ENCODE results near the gene PUM1. TPM values are rescaled to one million over a fixed set of nuclear protein-coding genes. Genes with fewer than 3 reads are reported as not detected.

Gene PUM1
- total RNA-seq, 1 experiment from 2014 or later = 109 TPM

- no peak overlapping the region for H3K27ac ChIP-seq (ENCODE audit: low read length)
- ChIA-PET CTCF (interaction anchor here (0.9 kb wide), 1 partner anchor 188 kb away, joined by 3 read pairs; no protein-coding TSS in a partner anchor), POLR2A (no interaction called here)
- peaks cover 27% of the 10 kb centered on the region for H3K4me1 ChIP-seq (ENCODE audit: control insufficient read depth, insufficient read depth, low read length)
- BruUV-seq (replicated peaks) = no TSS peak
- DNase-seq (ENCODE audit: low read depth, low spot score) = no peak
- TF ChIP-seq SIN3A (IDR thresholded peaks at IDR 0.05; ENCODE audit: borderline replicate concordance, insufficient read depth, low read depth, low read length) = no peak
- no peak for TF ChIP-seq REST (IDR thresholded peaks at IDR 0.05; ENCODE audit: insufficient read depth in 1 of 2, low read depth in 2 of 2, low read length in 1 of 2)
- no peak for TF ChIP-seq TCF7L2 (IDR thresholded peaks at IDR 0.05; ENCODE audit: low read depth, low read length)
- no peak for TF ChIP-seq CTCF (IDR thresholded peaks at IDR 0.05)
- no peak for TF ChIP-seq POLR2AphosphoS5 (IDR thresholded peaks at IDR 0.05; ENCODE audit: low read depth, low read length)
- in situ Hi-C loops (cut with HindIII; ENCODE audit: low pct_unique_long_range_greater_than_20kb, low sequenced_read_pairs) (loop anchor here (25.0 kb wide), 1 partner anchor 94 kb away; no protein-coding TSS in a partner anchor), intact Hi-C loops (cut with micrococcal nuclease; ENCODE audit: unreplicated experiment) (no loop called here)
- H3K4me3 ChIP-seq (ENCODE audit: low read depth in 2 of 2, low read length in 2 of 2) = no peak overlapping the region
- H3K36me3 ChIP-seq (ENCODE audit: control insufficient read depth, insufficient read depth, low read length) = no peaks in the 10 kb centered on the region
- no peaks in the 10 kb centered on the region for H3K27me3 ChIP-seq (ENCODE audit: control insufficient read depth, insufficient read depth, low read length)
- H3K9me3 ChIP-seq (ENCODE audit: control insufficient read depth, insufficient read depth, low read depth, low read length) = no peaks in the 10 kb centered on the region
- no peak for ATAC-seq
These were observed 159.4 kb downstream of the PUM1 start for GRCh38 chr1:30905916-30906620.

GRCh38 chr1:30905403-30905802, 160.1 kb downstream of the PUM1 start:
- POLR2A ChIA-PET = no interaction called here

More at GRCh38 chr1:30905403-30905802, 160.1 kb downstream of the PUM1 start:
- Histone ChIP-seq H3K4me3 (ENCODE audit: low read depth in 2 of 2, low read length in 2 of 2) (no peak overlapping the region), H3K27ac (ENCODE audit: low read length) (no peak overlapping the region), H3K4me1 (ENCODE audit: control insufficient read depth, insufficient read depth, low read length) (peaks cover 27% of the 10 kb centered on the region), H3K36me3 (ENCODE audit: control insufficient read depth, insufficient read depth, low read length) (no peaks in the 10 kb centered on the region), H3K27me3 (ENCODE audit: control insufficient read depth, insufficient read depth, low read length) (no peaks in the 10 kb centered on the region), H3K9me3 (ENCODE audit: control insufficient read depth, insufficient read depth, low read depth, low read length) (no peaks in the 10 kb centered on the region)
- intact Hi-C loops (cut with micrococcal nuclease; ENCODE audit: unreplicated experiment) = no loop called here
- CTCF ChIA-PET = interaction anchor here (0.9 kb wide), 1 partner anchor 187 kb away, joined by 3 read pairs; no protein-coding TSS in a partner anchor
- no peak for ATAC-seq
- no peak for DNase-seq (ENCODE audit: low read depth, low spot score)
- in situ Hi-C loops (cut with HindIII; ENCODE audit: low pct_unique_long_range_greater_than_20kb, low sequenced_read_pairs) = loop anchor here (25.0 kb wide), 1 partner anchor 93 kb away; no protein-coding TSS in a partner anchor
- no peak for TF ChIP-seq TCF7L2 (IDR thresholded peaks at IDR 0.05; ENCODE audit: low read depth, low read length)
- TF ChIP-seq CTCF (IDR thresholded peaks at IDR 0.05) = no peak
- no peak for TF ChIP-seq SIN3A (IDR thresholded peaks at IDR 0.05; ENCODE audit: borderline replicate concordance, insufficient read depth, low read depth, low read length)
- TF ChIP-seq REST (IDR thresholded peaks at IDR 0.05; ENCODE audit: insufficient read depth in 1 of 2, low read depth in 2 of 2, low read length in 1 of 2) = no peak
- no peak for TF ChIP-seq POLR2AphosphoS5 (IDR thresholded peaks at IDR 0.05; ENCODE audit: low read depth, low read length)
- BruUV-seq (replicated peaks) = no TSS peak

Data from Panc1 (cell line).